ENCODE results near the gene GTPBP2.

GRCh38 chr6:43648248-43648647 lies 19.2 kb upstream of the GTPBP2 start:
- no peak for TF ChIP-seq CTCF (conservative IDR thresholded peaks at IDR 0.05)
- no peak for TF ChIP-seq EZH2 (IDR thresholded peaks at IDR 0.05; ENCODE audit: low read depth)

Measured in PC-9 (cell line).